Naive B cell (primary cell): ENCODE data around the gene GPR68. TPM values are rescaled to one million over a fixed set of nuclear protein-coding genes. Genes with fewer than 3 reads are reported as not detected.

ENCODE experiments used
- ATAC-seq, 2 donors: fragments of 150-1000 bp; cut with Tn5 transposase; 2 replicates each; pipeline ENCODE4 v1.10.0; 2021; ENCODE audit warnings: low read depth in 2 of 2, mild to moderate bottlenecking in 2 of 2, moderate library complexity in 2 of 2
- DNase-seq: peaks from one replicate; pipeline ENCODE4 v3.0.0; 2022
- H3K27ac Mint-ChIP-seq, 6 donors: one replicate each; pipeline ENCODE4 v1.8.0; 2020 to 2022; ENCODE audit warnings: mild to moderate bottlenecking in 6 of 6, mixed read lengths in 6 of 6, moderate library complexity in 5 of 6, inconsistent platforms in 2 of 6
- H3K27me3 Mint-ChIP-seq, 3 donors: one replicate each; pipeline ENCODE4 v1.8.0; 2021 to 2022; ENCODE audit warnings: mixed read lengths in 3 of 3, mild to moderate bottlenecking in 1 of 3
- H3K36me3 Mint-ChIP-seq, 2 donors: one replicate each; pipeline ENCODE4 v1.8.0; 2020 to 2022; ENCODE audit warnings: mixed read lengths in 2 of 2, inconsistent platforms in 1 of 2, mild to moderate bottlenecking in 1 of 2
- H3K4me1 Mint-ChIP-seq, 3 donors: one replicate each; pipeline ENCODE4 v1.8.0; 2020 to 2022; ENCODE audit warnings: mixed read lengths in 3 of 3, inconsistent platforms in 1 of 3, mild to moderate bottlenecking in 1 of 3, moderate library complexity in 1 of 3
- H3K4me3 Mint-ChIP-seq, 8 donors: one replicate each; pipeline ENCODE4 v1.8.0; 2020 to 2022; ENCODE audit warnings: mild to moderate bottlenecking in 8 of 8, mixed read lengths in 8 of 8, moderate library complexity in 8 of 8, inconsistent platforms in 2 of 8
- H3K9me3 Mint-ChIP-seq, 7 donors: one replicate each; pipeline ENCODE4 v1.8.0; 2020 to 2022; ENCODE audit warnings: mixed read lengths in 7 of 7, mild to moderate bottlenecking in 5 of 7, inconsistent platforms in 2 of 7, moderate library complexity in 1 of 7
- polyA plus RNA-seq, 6 donors: library from polyadenylated mRNA; unstranded; fragments of 300-500 nt; fragmentation: Illumina TruSeq; gene quantifications; one replicate each; pipeline ENCODE4 v1.2.3, GENCODE V29; 2021; ENCODE audit warnings: low read depth in 6 of 6

Gene GPR68
- polyA plus RNA-seq, 6 donors from 2014 or later: 0.11 to 0.58 (median 0.23) TPM; not detected in 1

DNA sequence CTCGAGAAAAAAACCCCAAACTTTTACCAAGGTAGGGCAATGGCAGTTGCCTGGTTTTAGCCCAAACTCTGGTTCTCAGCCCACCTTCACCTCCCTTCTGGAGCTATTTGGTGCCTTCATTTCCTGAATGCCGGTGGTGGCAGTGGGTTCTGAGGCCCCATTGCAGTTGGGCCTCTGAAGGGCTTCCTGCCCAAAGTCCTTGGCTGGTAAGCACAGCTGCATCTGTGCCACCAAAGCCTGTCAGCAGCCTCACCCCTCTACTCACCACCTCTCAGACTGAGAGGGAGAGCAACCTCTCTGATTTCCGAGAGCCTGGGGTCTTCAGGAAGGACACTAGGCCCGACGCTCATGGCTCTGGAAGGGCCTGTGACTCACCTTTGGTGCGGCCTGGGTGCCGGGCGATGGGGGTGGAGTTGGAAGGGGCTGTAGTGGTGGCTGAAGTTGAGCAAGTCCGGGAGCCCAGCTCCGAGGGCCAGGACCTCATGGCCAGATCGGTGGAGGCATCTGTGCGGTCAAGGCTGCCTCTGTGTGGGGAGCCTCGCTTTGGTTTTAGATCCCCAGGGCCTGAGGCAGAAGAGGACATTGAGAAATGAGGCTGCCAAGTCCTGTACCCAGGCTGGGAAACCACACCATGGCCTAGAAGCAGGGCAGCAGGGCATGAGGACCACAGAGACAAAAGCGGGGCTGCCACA lies 38.6 kb upstream of the GPR68 start:
- peaks cover 22 to 32% (median 25%) of the 10 kb centered on the region in 3 donors for H3K4me1 Mint-ChIP-seq
- H3K4me3 Mint-ChIP-seq: no peak overlapping the region
- ATAC-seq (no peak), DNase-seq (no peak)
- H3K9me3 Mint-ChIP-seq: peaks cover 0 to 3% (median 0%) of the 10 kb centered on the region in 7 donors
- H3K27ac Mint-ChIP-seq: peak overlapping the region in 5 of 6 donors; percentile 21 to 81 (median 69)
- peaks cover 8 to 39% of the 10 kb centered on the region in 2 donors for H3K36me3 Mint-ChIP-seq
- H3K27me3 Mint-ChIP-seq: no peaks in the 10 kb centered on the region

- Mint-ChIP-seq H3K27ac (peak overlapping the region in 2 of 6 donors; percentile 47 to 63), H3K27me3 (no peaks in the 10 kb centered on the region), H3K36me3 (peaks cover 6 to 35% of the 10 kb centered on the region in 2 donors), H3K4me1 (peaks cover 20 to 25% (median 22%) of the 10 kb centered on the region in 3 donors), H3K9me3 (peaks cover 0 to 3% (median 0%) of the 10 kb centered on the region in 7 donors), H3K4me3 (no peak overlapping the region)
- no peak for DNase-seq
- ATAC-seq: no peak
These were observed 36.8 kb upstream of the GPR68 start for GRCh38 chr14:91281346-91281745.

- H3K27ac Mint-ChIP-seq: peak overlapping the region in 1 of 6 donors; percentile 32
- peaks cover 0 to 25% of the 10 kb centered on the region in 2 donors for H3K36me3 Mint-ChIP-seq
- no peak for ATAC-seq
- H3K4me3 Mint-ChIP-seq: no peak overlapping the region
- H3K27me3 Mint-ChIP-seq: no peaks in the 10 kb centered on the region
- DNase-seq: no peak
- peaks cover 0 to 3% (median 0%) of the 10 kb centered on the region in 7 donors for H3K9me3 Mint-ChIP-seq
- H3K4me1 Mint-ChIP-seq: peaks cover 9 to 13% (median 11%) of the 10 kb centered on the region in 3 donors
These were observed 35.6 kb upstream of the GPR68 start for GRCh38 chr14:91280129-91280528.

GRCh38 chr14:91279354-91279753 lies 34.9 kb upstream of the GPR68 start:
- Mint-ChIP-seq H3K9me3 (peaks cover 0 to 3% (median 0%) of the 10 kb centered on the region in 7 donors), H3K4me3 (no peak overlapping the region), H3K27me3 (no peaks in the 10 kb centered on the region), H3K36me3 (peaks cover 0 to 21% of the 10 kb centered on the region in 2 donors), H3K4me1 (peaks cover 2 to 5% (median 3%) of the 10 kb centered on the region in 3 donors), H3K27ac (peak overlapping the region in 2 of 6 donors; percentile 24 to 33)
- DNase-seq (no peak), ATAC-seq (no peak)

DNA sequence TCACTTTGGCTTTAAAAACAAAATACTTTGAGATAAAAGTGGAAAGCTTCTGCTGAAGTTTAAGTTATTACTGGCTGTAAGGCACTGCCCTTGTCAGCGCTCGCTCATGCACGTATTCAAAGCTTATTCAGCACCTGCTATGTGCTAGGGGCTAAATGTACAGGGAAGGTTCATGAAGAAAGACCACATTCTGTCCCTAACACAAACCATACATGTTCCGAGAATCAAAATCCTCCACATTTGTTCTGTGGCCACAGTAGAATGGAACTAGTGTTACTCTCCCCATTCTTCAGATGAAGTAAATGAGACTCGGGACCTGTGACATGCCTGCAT lies 33.8 kb upstream of the GPR68 start:
- Mint-ChIP-seq H3K9me3 (peaks cover 0 to 3% (median 0%) of the 10 kb centered on the region in 7 donors), H3K27me3 (no peaks in the 10 kb centered on the region), H3K4me1 (no peaks in the 10 kb centered on the region), H3K4me3 (peak overlapping the region in 1 of 8 donors; percentile 9), H3K36me3 (peaks cover 0 to 17% of the 10 kb centered on the region in 2 donors), H3K27ac (peak overlapping the region in 2 of 6 donors; percentile 11 to 50)
- DNase-seq (no peak), ATAC-seq (no peak)

DNA sequence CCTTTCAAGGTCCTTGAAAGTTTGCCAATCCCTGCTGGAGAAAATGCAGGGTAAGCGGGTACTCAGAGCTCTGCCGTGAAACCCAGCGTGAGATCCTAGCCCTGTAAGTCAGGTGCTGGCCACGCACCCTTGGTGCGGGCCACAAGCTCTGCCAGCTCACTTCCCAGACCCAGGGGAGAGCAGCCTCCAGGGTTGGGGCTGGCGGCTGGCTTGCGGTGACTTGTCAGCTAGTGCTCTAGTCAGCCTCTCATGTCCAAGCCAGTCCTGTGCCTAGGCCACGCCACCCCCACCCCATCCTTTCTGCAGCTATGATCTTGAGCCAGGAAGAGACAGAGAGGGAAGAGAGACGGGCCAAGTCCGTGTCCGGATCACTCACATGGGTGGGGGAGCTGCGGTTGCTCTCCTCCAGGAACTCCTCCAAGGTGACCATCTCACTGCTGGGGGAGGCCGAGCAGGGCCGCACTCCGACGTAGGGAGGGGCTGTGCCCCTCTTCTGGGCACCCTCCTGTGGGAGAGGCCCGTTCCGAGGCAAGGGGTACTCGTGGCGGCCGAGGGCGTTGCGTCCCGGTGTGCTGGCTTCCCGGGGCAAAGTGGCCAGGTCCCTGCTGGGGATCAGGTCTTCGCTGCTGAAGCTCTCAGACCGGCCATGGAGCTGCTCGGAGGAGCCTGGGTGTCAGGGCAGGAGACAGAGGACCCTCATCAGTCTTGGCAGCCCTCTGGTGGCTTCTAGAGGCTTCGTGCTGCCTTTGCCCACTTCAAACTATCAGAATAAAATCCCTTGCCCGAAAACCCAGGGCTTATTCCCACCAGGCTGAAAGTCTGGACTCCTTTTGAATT lies 33.3 kb upstream of the GPR68 start:
- ATAC-seq: no peak
- Mint-ChIP-seq H3K9me3 (peaks cover 0 to 3% (median 0%) of the 10 kb centered on the region in 7 donors), H3K27ac (peak overlapping the region in 2 of 6 donors; percentile 15 to 36), H3K4me3 (no peak overlapping the region), H3K36me3 (peaks cover 0 to 13% of the 10 kb centered on the region in 2 donors), H3K4me1 (no peaks in the 10 kb centered on the region), H3K27me3 (no peaks in the 10 kb centered on the region)
- DNase-seq: no peak

DNA sequence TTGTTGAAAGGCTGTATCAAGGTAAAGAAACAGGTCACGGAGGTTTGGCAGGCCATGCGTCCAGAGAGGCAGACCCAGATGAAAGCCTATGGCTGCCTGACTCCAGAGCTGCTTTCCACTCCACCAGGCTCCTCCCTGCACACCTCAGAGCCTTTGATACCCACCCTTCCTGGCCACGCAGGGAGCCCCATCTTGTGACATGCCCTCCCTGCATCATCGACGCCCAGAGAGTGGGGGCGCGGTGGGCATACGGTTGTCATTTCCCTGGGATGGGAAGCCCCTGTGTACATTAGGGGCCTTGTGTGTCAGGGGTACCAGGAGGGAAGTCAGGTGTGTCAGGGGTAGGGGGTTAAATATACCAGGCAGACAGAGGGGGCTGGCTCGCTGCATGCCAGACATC lies 30.3 kb upstream of the GPR68 start:
- Mint-ChIP-seq H3K4me1 (peaks cover 0 to 3% (median under 1%) of the 10 kb centered on the region in 3 donors), H3K4me3 (peak overlapping the region in 1 of 8 donors; percentile 24), H3K27me3 (no peaks in the 10 kb centered on the region), H3K9me3 (no peaks in the 10 kb centered on the region), H3K36me3 (peaks cover 7 to 8% of the 10 kb centered on the region in 2 donors), H3K27ac (peak overlapping the region in 2 of 6 donors; percentile 37 to 57)
- DNase-seq (no peak), ATAC-seq (no peak)

DNA sequence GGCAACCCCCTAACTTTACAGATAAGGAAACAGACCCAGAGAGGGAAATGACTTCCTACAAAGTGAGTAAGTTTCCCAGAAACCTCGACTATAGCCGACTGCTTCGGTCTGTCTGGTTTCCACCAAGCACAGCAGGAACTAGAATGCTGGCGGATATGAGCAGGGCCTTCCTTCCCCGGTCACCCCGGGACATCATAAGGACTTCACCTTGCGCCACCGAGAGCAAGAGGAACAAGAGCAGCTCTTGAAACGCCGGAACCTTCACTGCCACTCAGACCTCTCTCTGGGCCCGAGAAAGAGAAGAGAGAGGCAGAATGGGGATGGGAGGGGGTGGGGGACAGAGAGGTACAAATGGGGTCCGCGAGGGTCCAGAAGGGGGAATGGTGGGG lies 29.4 kb upstream of the GPR68 start:
- ATAC-seq: no peak
- no peaks in the 10 kb centered on the region for H3K9me3 Mint-ChIP-seq

DNA sequence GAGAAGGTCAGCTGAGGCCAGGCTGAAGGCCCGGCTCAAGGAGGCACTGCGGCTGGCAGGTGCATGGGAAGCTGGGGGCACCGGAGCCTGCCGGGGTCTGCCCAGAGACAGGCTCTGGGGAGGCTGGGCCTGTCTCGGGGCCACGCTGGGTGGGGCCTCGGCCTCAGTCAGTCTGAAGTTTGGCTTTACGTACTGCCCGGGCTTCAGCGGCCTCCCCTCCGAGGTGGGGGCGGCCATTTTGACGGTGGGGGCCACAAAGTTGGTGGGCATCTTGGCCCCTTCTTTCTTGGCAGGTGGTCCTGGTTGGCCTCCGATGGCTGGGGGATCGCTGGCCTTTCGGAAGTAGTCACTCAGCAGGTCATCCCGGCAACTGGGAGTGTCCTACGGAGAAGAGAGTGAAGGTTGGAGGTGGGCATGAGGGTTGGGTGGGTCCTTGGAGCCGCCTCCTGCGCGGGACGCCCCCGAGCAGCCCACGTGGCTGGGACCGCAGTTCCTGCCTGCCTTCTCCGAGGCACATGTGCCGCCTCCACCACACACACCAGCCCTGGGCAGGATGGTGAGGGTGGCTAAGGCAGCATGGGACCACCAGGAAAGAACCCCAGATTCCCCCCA lies 28.9 kb upstream of the GPR68 start:
- no peak overlapping the region for H3K27ac Mint-ChIP-seq
- no peak overlapping the region for H3K4me3 Mint-ChIP-seq
- peaks cover 9 to 21% of the 10 kb centered on the region in 2 donors for H3K36me3 Mint-ChIP-seq
- no peaks in the 10 kb centered on the region for H3K27me3 Mint-ChIP-seq
- H3K4me1 Mint-ChIP-seq: peaks cover 3 to 12% (median 5%) of the 10 kb centered on the region in 3 donors
- H3K9me3 Mint-ChIP-seq: no peaks in the 10 kb centered on the region
- DNase-seq (no peak), ATAC-seq (no peak)

More for the DNA sequence above, 29.4 kb upstream of the GPR68 start:
- no peaks in the 10 kb centered on the region for H3K27me3 Mint-ChIP-seq
- no peak for DNase-seq
- H3K4me1 Mint-ChIP-seq: peaks cover 3 to 10% (median 4%) of the 10 kb centered on the region in 3 donors
- no peak overlapping the region for H3K27ac Mint-ChIP-seq
- peaks cover 8 to 16% of the 10 kb centered on the region in 2 donors for H3K36me3 Mint-ChIP-seq
- no peak overlapping the region for H3K4me3 Mint-ChIP-seq

DNA sequence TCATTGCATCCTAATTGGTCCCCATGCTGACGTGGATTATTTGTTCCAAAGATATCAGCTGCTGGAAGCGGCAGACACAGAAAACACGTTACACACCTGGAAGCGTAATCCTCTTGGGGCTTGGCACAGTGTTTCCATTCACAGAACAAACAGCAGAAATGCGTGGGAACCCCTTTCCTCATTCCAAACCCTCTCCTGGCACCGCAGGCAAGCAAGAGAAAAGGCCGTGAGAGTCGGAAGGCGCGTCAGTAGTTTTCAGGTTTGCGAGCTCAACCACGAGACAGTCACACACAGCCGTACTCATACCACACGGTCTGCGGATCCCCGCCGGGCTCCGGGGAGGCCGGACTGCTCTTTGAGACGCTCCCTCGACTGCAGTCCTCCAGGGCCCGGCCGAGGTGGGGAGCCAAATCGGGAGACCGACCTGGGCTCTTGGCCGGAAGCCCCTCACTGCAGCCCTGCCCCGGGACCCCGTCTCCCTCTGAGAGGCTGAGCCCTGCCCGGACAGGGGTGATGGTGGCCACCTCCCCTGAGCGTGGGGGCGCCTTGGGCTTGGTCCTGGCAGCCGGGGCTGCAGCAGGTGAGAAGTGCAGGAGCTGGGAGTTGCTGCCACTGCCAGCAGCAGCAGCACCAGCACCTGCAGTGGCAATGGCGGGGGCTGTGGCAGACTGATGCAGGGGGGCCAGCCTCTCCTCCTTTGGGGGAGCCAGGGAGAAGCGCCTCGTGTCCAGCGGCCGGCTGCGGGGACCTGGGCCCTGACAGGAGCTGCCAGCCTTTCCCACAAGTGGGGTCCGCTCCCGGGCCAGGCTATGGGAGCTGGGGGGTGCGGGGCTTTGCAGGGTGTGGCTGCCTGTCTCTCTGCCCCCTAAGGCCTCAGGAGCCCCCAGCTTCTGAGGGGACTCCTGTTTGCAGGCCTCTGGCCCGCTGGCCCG lies 28.1 kb upstream of the GPR68 start:
- Mint-ChIP-seq H3K36me3 (peaks cover 13 to 28% of the 10 kb centered on the region in 2 donors), H3K27me3 (no peaks in the 10 kb centered on the region), H3K4me3 (no peak overlapping the region), H3K4me1 (peaks cover 3 to 19% (median 5%) of the 10 kb centered on the region in 3 donors), H3K9me3 (no peaks in the 10 kb centered on the region), H3K27ac (peak overlapping the region in 4 of 6 donors; percentile 5 to 84 (median 64))
- no peak for DNase-seq
- no peak for ATAC-seq

- H3K36me3 Mint-ChIP-seq: peaks cover 13 to 31% of the 10 kb centered on the region in 2 donors
- peak overlapping the region in 1 of 6 donors; percentile 41 for H3K27ac Mint-ChIP-seq
- H3K4me3 Mint-ChIP-seq: no peak overlapping the region
- no peak for ATAC-seq
- H3K9me3 Mint-ChIP-seq: no peaks in the 10 kb centered on the region
- peaks cover 3 to 23% (median 5%) of the 10 kb centered on the region in 3 donors for H3K4me1 Mint-ChIP-seq
- DNase-seq: no peak
- no peaks in the 10 kb centered on the region for H3K27me3 Mint-ChIP-seq
These were observed 27.1 kb upstream of the GPR68 start for GRCh38 chr14:91271639-91272038.

DNA sequence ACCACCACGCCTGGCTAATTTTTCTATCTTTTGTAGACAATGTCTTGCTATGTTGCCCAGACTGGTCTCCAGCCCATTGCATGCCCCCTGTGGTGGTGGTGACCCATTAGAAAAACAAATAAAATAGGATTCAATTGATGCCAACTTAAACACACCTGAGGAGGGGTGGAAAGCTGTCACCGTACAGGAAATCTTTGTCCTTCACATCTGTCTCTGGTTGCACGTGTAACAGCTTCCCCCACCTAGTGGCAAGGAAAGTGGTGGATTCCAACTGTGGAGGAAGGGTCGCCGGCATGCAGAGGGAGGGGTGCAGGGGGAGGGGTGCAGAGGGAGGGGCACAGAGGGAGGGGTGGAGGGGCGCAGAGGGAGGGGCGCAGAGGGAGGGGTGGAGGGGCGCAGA lies 26.1 kb upstream of the GPR68 start:
- H3K27ac Mint-ChIP-seq: peak overlapping the region in 3 of 6 donors; percentile 23 to 87 (median 70)
- ATAC-seq: no peak
- H3K4me3 Mint-ChIP-seq: no peak overlapping the region
- peaks cover 3 to 29% (median 8%) of the 10 kb centered on the region in 3 donors for H3K4me1 Mint-ChIP-seq
- H3K36me3 Mint-ChIP-seq: peaks cover 13 to 31% of the 10 kb centered on the region in 2 donors
- no peaks in the 10 kb centered on the region for H3K27me3 Mint-ChIP-seq
- no peaks in the 10 kb centered on the region for H3K9me3 Mint-ChIP-seq
- DNase-seq: no peak
